Muscle layer of duodenum (tissue), 2 donors: Measurements from ENCODE around the gene OPN5.
"Not testable (repeated sequence)": the region's sequence is repeated elsewhere in the genome, so short reads cannot be mapped to it uniquely, and the experiment has no call there.

Experiments
- H3K27ac ChIP-seq: one replicate; pipeline ENCODE4 v1.7.0; 2013; ENCODE audit warnings: mild to moderate bottlenecking, low read length
- H3K27me3 ChIP-seq: one replicate; pipeline ENCODE4 v1.7.0; 2013; ENCODE audit warnings: low read depth, mild to moderate bottlenecking, control low read depth, low read length
- H3K36me3 ChIP-seq, 2 donors: one replicate each; pipeline ENCODE4 v1.7.0; 2013; ENCODE audit warnings: low read length in 2 of 2, control low read depth in 1 of 2, mild to moderate bottlenecking in 1 of 2; ENCODE audit not compliant: insufficient read depth in 2 of 2, control insufficient read depth in 1 of 2
- H3K4me1 ChIP-seq, 2 donors: one replicate each; pipeline ENCODE4 v1.7.0; 2013; ENCODE audit warnings: low read length in 2 of 2, mild to moderate bottlenecking in 2 of 2, control low read depth in 1 of 2, moderate library complexity in 1 of 2; ENCODE audit not compliant: insufficient read depth in 2 of 2, control insufficient read depth in 1 of 2
- H3K4me3 ChIP-seq, 2 donors: one replicate each; pipeline ENCODE4 v1.7.0; 2013; ENCODE audit warnings: low read length in 2 of 2, low read depth in 1 of 2, mild to moderate bottlenecking in 1 of 2
- H3K9me3 ChIP-seq, 2 donors: one replicate each; pipeline ENCODE4 v1.7.0; 2013; ENCODE audit warnings: low read length in 2 of 2, control low read depth in 1 of 2, mild to moderate bottlenecking in 1 of 2; ENCODE audit not compliant: control insufficient read depth in 1 of 2
- donor health status: healthy.

OPN5 gene

GRCh38 chr6:47781732-47782131 lies at the start of gene OPN5:
OPN5 (plus strand) TSS chr6:47782032; CDS start chr6:47782067, 35 bp downstream.
- no peaks in the 10 kb centered on the region for H3K36me3 ChIP-seq
- H3K9me3 ChIP-seq = no peaks in the 10 kb centered on the region
- H3K4me1 ChIP-seq = no peaks in the 10 kb centered on the region
- H3K27me3 ChIP-seq = no peaks in the 10 kb centered on the region
- no peak within 1 kb of the TSS for H3K4me3 ChIP-seq
- no peak within 1 kb of the TSS for H3K27ac ChIP-seq

DNA sequence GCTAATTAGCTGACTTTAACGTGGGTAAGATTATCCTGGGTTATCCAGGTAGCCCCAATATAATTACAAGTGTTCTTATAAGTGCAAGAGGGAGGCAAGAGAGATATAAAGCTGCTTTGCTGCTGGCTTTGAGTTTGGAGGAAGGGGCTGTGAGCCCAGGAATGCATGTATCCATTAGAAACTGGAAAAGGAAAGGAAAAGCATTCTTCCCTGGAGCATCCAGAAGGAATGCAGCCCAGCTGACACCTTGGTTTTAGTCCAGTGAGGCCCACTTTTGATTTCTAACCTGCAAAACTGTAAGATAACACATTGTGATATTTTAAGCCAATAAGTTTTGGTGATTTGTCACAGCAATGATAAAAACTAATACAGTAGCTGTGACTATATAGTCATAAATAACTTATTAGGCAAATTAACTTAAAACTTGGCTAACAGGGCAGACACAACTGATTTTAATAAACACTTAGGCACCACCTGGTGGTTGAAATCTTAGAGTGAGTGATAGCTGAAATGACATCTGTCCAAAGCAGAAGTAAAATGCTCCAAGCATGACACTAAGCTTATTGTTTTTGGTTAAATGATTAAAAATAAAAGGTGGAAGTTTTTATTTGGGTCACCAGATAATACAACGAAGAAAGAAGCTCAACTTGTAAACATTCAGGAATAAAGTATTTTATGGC lies 47.8 kb upstream of the OPN5 start:
- Histone ChIP-seq H3K36me3 (no peaks in the 10 kb centered on the region), H3K27ac (no peak overlapping the region), H3K4me1 (no peaks in the 10 kb centered on the region), H3K27me3 (no peaks in the 10 kb centered on the region), H3K4me3 (no peak overlapping the region), H3K9me3 (no peaks in the 10 kb centered on the region)

GRCh38 chr6:47734831-47735481 lies 46.9 kb upstream of the OPN5 start:
- no peak overlapping the region for H3K4me3 ChIP-seq
- no peaks in the 10 kb centered on the region for H3K4me1 ChIP-seq
- H3K36me3 ChIP-seq = no peaks in the 10 kb centered on the region
- H3K9me3 ChIP-seq = no peaks in the 10 kb centered on the region
- H3K27me3 ChIP-seq = no peaks in the 10 kb centered on the region
- no peak overlapping the region for H3K27ac ChIP-seq

DNA sequence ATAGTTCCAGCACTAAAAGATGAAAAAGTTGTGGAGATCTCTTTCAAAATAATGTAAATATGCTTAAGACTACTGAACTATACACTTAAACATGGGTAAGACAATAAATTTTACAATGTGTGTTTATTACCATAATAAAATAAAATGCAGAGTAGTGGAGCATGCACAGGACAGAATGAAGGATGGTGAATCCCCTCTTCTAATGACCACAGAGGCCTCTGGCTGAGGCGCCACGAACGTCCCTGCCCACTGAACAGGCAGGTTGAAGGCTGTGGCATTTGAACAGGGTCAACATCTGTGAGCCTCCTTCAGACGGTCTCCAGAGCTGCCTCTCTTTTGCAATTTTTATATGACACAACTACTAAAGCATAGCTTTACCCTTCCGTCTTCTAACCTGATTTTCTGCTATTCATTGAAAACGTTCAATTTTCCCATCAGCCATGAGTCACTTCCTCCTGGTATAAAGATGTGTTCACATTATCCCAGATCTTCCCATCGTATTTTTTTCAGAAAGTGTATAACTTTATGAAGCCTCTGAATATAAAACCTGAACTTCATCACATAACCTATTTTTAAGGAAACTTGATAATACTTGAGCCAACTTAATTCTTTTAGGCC lies 45.6 kb upstream of the OPN5 start:
- Histone ChIP-seq H3K27ac (no peak overlapping the region), H3K27me3 (no peaks in the 10 kb centered on the region), H3K9me3 (no peaks in the 10 kb centered on the region), H3K4me1 (no peaks in the 10 kb centered on the region), H3K4me3 (no peak overlapping the region), H3K36me3 (no peaks in the 10 kb centered on the region)

- Histone ChIP-seq H3K9me3 (no peaks in the 10 kb centered on the region), H3K27ac (no peak overlapping the region), H3K4me3 (no peak overlapping the region), H3K36me3 (no peaks in the 10 kb centered on the region), H3K27me3 (no peaks in the 10 kb centered on the region), H3K4me1 (no peaks in the 10 kb centered on the region)
Measured at GRCh38 chr6:47737406-47737805, 44.4 kb upstream of the OPN5 start.

DNA sequence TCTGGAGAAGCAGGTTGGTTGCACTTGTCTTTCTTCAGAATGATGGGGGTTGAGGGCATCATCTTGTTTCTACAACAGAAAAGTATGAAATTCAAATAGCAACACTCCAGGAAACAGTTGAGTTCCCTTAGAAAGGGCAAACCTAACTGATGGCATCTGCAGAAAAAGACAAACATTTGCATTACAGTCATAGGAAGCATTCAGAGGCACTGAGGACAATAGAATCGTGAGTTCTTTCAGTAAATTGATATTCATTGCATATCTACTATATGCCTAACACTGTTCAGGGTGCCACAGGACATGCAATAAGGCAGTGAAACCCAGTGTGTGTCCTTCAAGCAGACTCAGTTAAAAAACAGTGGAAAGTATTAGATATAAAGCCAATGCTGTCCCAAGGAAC lies 41.1 kb upstream of the OPN5 start:
- Histone ChIP-seq H3K4me1 (no peaks in the 10 kb centered on the region), H3K4me3 (no peak overlapping the region), H3K27ac (no peak overlapping the region), H3K9me3 (no peaks in the 10 kb centered on the region), H3K27me3 (no peaks in the 10 kb centered on the region), H3K36me3 (no peaks in the 10 kb centered on the region)

DNA sequence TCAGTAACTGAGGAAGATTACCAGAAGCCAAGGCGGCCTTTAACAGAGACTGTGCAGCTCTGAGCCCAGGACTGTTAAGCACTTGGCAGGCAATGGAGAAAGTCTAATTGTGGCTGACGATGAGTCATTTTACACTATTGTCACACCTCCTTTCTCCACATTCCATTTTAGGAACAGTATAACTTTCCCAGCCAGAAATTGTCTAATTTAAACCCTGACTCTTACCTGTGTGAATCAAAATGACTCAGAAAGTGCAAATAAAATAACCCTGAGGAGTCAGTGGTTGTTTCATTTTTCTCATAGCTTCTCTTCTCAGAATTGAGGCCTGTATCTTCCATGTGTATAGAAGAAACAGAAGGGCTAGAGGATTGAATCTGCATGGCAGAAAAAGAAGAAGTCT lies 40.0 kb upstream of the OPN5 start:
- no peaks in the 10 kb centered on the region for H3K4me1 ChIP-seq
- no peak overlapping the region for H3K4me3 ChIP-seq
- no peak overlapping the region for H3K27ac ChIP-seq
- no peaks in the 10 kb centered on the region for H3K27me3 ChIP-seq
- H3K36me3 ChIP-seq = no peaks in the 10 kb centered on the region
- H3K9me3 ChIP-seq = no peaks in the 10 kb centered on the region

GRCh38 chr6:47743744-47744143 lies 38.1 kb upstream of the OPN5 start:
- Histone ChIP-seq H3K27ac (no peak overlapping the region), H3K27me3 (no peaks in the 10 kb centered on the region), H3K4me1 (no peaks in the 10 kb centered on the region), H3K36me3 (no peaks in the 10 kb centered on the region), H3K9me3 (no peaks in the 10 kb centered on the region), H3K4me3 (no peak overlapping the region)

DNA sequence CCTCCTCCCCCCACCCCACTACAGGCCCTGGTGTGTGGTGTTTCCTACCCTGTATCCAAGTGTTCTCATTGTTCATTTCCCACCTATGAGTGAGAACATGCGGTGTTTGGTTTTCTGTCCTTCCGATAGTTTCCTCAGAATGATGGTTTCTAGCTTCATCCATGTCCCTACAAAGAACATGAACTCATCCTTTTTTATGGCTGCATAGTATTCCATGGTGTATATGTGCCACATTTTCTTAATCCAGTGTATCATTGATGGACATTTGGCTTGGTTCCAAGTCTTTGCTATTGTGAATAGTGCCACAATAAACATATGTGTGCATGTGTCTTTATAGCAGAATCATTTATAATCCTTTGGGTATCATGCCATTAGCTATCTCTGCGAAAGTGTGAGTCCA lies 36.6 kb upstream of the OPN5 start:
- H3K4me1 ChIP-seq, H3K36me3 ChIP-seq, H3K27me3 ChIP-seq, H3K9me3 ChIP-seq, H3K27ac ChIP-seq, H3K4me3 ChIP-seq: not testable (repeated sequence)

DNA sequence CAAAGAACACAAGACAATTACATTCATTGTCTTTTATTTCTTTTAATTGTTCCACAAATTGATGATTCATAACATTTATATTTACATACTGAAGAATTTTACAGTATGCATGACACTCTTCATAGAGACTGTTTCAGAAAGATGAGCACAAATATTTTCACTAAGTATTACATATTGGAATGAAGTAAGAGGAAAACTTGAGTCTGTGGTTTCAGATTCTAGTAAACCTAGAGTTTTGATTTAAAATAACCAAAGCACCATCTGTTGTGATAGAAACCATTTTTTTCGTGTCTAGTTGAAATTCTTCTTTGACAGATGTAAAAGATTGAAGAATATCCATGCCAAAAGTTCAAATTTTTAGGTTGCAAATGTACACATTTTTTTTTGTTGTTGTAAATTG lies 32.1 kb upstream of the OPN5 start:
- Histone ChIP-seq H3K27ac (no peak overlapping the region), H3K36me3 (no peaks in the 10 kb centered on the region), H3K4me1 (no peaks in the 10 kb centered on the region), H3K9me3 (peaks cover 0 to 3% of the 10 kb centered on the region in 2 donors), H3K27me3 (no peaks in the 10 kb centered on the region), H3K4me3 (no peak overlapping the region)

- Histone ChIP-seq H3K27ac (no peak overlapping the region), H3K36me3 (no peaks in the 10 kb centered on the region), H3K4me3 (no peak overlapping the region), H3K27me3 (no peaks in the 10 kb centered on the region), H3K4me1 (no peaks in the 10 kb centered on the region), H3K9me3 (peaks cover 0 to 3% of the 10 kb centered on the region in 2 donors)
Measured at GRCh38 chr6:47752801-47753200, 29.0 kb upstream of the OPN5 start.
